ENCODE measurements around the gene MAP4K4. TPM values are rescaled to one million over a fixed set of nuclear protein-coding genes. Genes with fewer than 3 reads are reported as not detected.

Gene MAP4K4
- total RNA-seq, 4 donors from 2014 or later: 40.0 to 85.5 (median 59.5) TPM

- H3K27me3 ChIP-seq: no peaks in the 10 kb centered on the region
- in situ Hi-C loops (cut with MboI; ENCODE audit: low sequenced_read_pairs in 4 of 4): no loop called here
Observed at GRCh38 chr2:101720732-101721131, 23.2 kb downstream of the MAP4K4 start.

GRCh38 chr2:101722864-101723263, 25.4 kb downstream of the MAP4K4 start:
- intact Hi-C loops (cut with DNase I; ENCODE audit: low total_unique reads): no loop called here
- in situ Hi-C loops (cut with MboI; ENCODE audit: low sequenced_read_pairs in 4 of 4): no loop called here
- Histone ChIP-seq H3K36me3 (no peaks in the 10 kb centered on the region), H3K4me3 (no peak overlapping the region), H3K9me3 (no peaks in the 10 kb centered on the region), H3K27me3 (no peaks in the 10 kb centered on the region), H3K4me1 (peaks cover 0 to 9% of the 10 kb centered on the region in 2 donors), H3K27ac (no peak overlapping the region)
- ATAC-seq (no peak), DNase-seq (no peak)
- TF ChIP-seq CTCF (IDR thresholded peaks at IDR 0.05 in 4 of 5, conservative IDR thresholded peaks at IDR 0.05 in 1 of 5) (no peak), POLR2A (IDR thresholded peaks at IDR 0.05) (no peak)

More at GRCh38 chr2:101720732-101721131, 23.2 kb downstream of the MAP4K4 start:
- Histone ChIP-seq H3K9me3 (no peaks in the 10 kb centered on the region), H3K27ac (no peak overlapping the region), H3K4me1 (peaks cover 0 to 5% of the 10 kb centered on the region in 2 donors), H3K4me3 (no peak overlapping the region), H3K36me3 (no peaks in the 10 kb centered on the region)
- DNase-seq: no peak
- TF ChIP-seq POLR2A (IDR thresholded peaks at IDR 0.05): no peak
- TF ChIP-seq CTCF (IDR thresholded peaks at IDR 0.05 in 4 of 5, conservative IDR thresholded peaks at IDR 0.05 in 1 of 5): no peak
- no peak for ATAC-seq
- intact Hi-C loops (cut with DNase I; ENCODE audit: low total_unique reads): no loop called here

GRCh38 chr2:101723371-101724124, 26.0 kb downstream of the MAP4K4 start:
- Histone ChIP-seq H3K4me1 (peaks cover 0 to 10% of the 10 kb centered on the region in 2 donors), H3K4me3 (no peak overlapping the region), H3K9me3 (no peaks in the 10 kb centered on the region), H3K36me3 (no peaks in the 10 kb centered on the region), H3K27me3 (no peaks in the 10 kb centered on the region), H3K27ac (no peak overlapping the region)
- no peak for TF ChIP-seq POLR2A (IDR thresholded peaks at IDR 0.05)
- no peak for TF ChIP-seq CTCF (IDR thresholded peaks at IDR 0.05 in 4 of 5, conservative IDR thresholded peaks at IDR 0.05 in 1 of 5)
- DNase-seq (no peak), ATAC-seq (no peak)
- in situ Hi-C loops (cut with MboI; ENCODE audit: low sequenced_read_pairs in 4 of 4) (no loop called here), intact Hi-C loops (cut with DNase I; ENCODE audit: low total_unique reads) (no loop called here)

GRCh38 chr2:101724125-101724474, 26.6 kb downstream of the MAP4K4 start:
- peaks cover 0 to 13% of the 10 kb centered on the region in 2 donors for H3K4me1 ChIP-seq
- no peak overlapping the region for H3K27ac ChIP-seq
- in situ Hi-C loops (cut with MboI; ENCODE audit: low sequenced_read_pairs in 4 of 4): no loop called here
- ATAC-seq (no peak), DNase-seq (no peak)
- H3K36me3 ChIP-seq: no peaks in the 10 kb centered on the region
- TF ChIP-seq POLR2A (IDR thresholded peaks at IDR 0.05): no peak
- TF ChIP-seq CTCF (IDR thresholded peaks at IDR 0.05 in 4 of 5, conservative IDR thresholded peaks at IDR 0.05 in 1 of 5): no peak
- H3K9me3 ChIP-seq: no peaks in the 10 kb centered on the region
- no peak overlapping the region for H3K4me3 ChIP-seq
- H3K27me3 ChIP-seq: no peaks in the 10 kb centered on the region
- intact Hi-C loops (cut with DNase I; ENCODE audit: low total_unique reads): no loop called here
